Measurements from ENCODE around the gene BCL2L11. TPM values are rescaled to one million over a fixed set of nuclear protein-coding genes. Genes with fewer than 3 reads are reported as not detected.

BCL2L11 gene
- polyA plus RNA-seq, 4 donors, result 8.5 to 33.4 (median 10.5) TPM

DNA sequence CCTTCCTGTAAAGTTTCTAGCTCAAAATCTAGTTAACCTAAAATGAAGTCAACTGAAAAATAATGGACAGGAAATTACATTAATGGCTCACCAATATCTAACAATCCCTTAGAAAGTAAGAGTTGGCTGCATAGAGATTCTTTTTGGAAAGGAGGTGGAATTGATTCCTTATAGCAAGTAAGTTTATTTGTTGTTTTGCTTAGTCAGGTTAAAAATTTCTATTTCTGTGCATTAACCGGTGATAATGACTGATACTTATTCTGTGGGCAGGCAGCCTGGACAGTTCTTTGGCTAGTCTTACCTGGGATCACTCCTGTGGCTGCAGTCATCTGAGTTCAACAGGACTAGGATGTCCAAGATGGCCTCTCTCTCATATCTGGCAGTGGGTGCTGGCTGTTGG lies 6.9 kb upstream of the BCL2L11 start:
- Histone ChIP-seq H3K27me3 (ENCODE audit: control insufficient read depth in 3 of 3, insufficient read depth in 3 of 3, low read length in 3 of 3) (peaks cover 0 to 25% (median 12%) of the 10 kb centered on the region in 3 donors), H3K27ac (ENCODE audit: low read depth in 1 of 3, low read length in 2 of 3) (no peak overlapping the region), H3K9me3 (ENCODE audit: control insufficient read depth in 2 of 2, insufficient read depth in 1 of 2, low read depth in 1 of 2, low read length in 1 of 2) (no peaks in the 10 kb centered on the region), H3K4me1 (ENCODE audit: control insufficient read depth in 3 of 3, insufficient read depth in 2 of 3, low read depth in 1 of 3, low read length in 2 of 3) (peaks cover 0 to 22% (median 4%) of the 10 kb centered on the region in 3 donors), H3K36me3 (ENCODE audit: control insufficient read depth in 3 of 3, insufficient read depth in 2 of 3, low read depth in 1 of 3, low read length in 3 of 3) (no peaks in the 10 kb centered on the region), H3K4me3 (ENCODE audit: low read depth in 1 of 3, low read length in 3 of 3) (no peak overlapping the region)
- WGBS, 3 donors, result 93 to 99% (median 96%) methylated on average over 1 of the region's 1 CpG
- no peak for DNase-seq
- FAIRE-seq, result no peak

DNA sequence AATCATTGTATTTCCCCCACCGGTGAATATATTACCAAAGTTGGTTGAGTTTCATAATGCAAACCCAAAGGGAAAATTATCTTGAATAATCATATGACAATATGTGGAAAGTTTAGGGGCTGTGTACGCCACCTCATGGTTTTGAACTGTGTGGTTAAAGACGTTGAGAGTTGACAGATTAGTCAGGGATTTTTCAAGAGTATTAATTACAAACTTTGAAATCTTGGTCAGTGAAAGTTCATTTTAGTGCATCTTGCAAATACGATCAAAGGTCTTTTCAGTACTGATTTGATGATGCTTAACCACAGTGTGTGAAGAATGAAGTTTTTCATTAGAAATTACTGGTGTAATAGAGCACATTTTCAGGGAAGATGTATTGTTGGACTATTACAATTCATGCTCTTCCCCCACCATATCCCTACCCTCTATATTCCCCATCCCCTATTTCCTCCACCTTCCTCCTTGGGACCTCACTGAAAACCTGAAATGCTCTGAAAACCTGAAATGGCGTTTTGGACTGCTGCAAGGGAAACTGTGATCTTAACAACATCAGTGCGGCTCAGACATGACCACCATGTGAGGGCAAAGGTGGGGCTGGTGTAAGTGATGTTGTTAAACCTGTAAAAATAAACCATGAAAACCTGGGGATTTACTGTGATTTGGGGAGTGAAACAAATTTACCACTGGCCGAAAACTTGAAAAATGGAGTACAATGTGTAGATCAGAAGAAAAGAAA lies 4.5 kb upstream of the BCL2L11 start:
- WGBS, 3 donors, result 53 to 57% (median 54%) methylated on average over 7 of the region's 7 CpGs
- no peak overlapping the region for H3K27ac ChIP-seq (ENCODE audit: low read depth in 1 of 3, low read length in 2 of 3)
- H3K4me3 ChIP-seq (ENCODE audit: low read depth in 1 of 3, low read length in 3 of 3), result no peak overlapping the region
- peaks cover 0 to 40% (median 14%) of the 10 kb centered on the region in 3 donors for H3K27me3 ChIP-seq (ENCODE audit: control insufficient read depth in 3 of 3, insufficient read depth in 3 of 3, low read length in 3 of 3)
- H3K4me1 ChIP-seq (ENCODE audit: control insufficient read depth in 3 of 3, insufficient read depth in 2 of 3, low read depth in 1 of 3, low read length in 2 of 3), result peaks cover 0 to 37% (median 4%) of the 10 kb centered on the region in 3 donors
- H3K36me3 ChIP-seq (ENCODE audit: control insufficient read depth in 3 of 3, insufficient read depth in 2 of 3, low read depth in 1 of 3, low read length in 3 of 3), result no peaks in the 10 kb centered on the region
- FAIRE-seq (no peak), DNase-seq (peak in 1 of 2 donors; percentile 35)
- H3K9me3 ChIP-seq (ENCODE audit: control insufficient read depth in 2 of 2, insufficient read depth in 1 of 2, low read depth in 1 of 2, low read length in 1 of 2), result no peaks in the 10 kb centered on the region

DNA sequence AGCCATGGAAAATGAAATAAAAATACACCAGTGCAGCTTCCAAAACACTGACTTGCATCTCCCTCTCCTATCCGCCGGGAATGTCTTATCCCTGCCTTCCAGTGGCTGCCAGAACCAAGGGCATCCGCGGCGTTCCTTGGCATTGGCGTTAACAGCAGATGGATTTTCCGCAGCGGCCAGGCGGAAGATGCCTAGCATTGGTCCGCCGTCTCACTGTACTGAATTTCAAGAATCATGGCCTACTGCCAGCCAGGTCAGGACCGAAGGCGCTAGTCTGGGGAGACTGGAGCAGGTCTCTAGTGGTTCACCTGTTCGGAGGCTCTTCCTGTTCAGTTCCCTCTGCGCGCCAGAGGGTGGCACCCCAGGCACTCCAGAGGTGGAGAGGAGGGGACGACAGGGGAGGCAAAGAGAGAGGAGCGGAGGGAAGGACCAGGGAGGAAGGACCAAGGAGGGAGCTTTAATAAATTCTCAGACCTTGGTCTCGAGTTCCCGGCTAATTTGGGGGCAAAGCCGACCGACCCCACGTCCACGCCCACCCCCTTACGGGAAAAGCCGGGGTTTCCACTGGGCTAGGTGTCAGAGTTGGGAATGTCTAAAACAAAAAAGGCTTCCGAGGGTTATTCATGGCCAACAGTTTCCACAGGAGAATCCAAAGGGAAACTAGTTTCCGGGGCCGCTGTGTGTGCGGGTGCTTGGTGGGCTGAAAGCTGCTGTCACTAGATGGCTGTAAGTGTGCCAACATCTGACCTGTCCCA lies 3.7 kb upstream of the BCL2L11 start:
- Histone ChIP-seq H3K4me1 (ENCODE audit: control insufficient read depth in 3 of 3, insufficient read depth in 2 of 3, low read depth in 1 of 3, low read length in 2 of 3) (peaks cover 0 to 37% (median 4%) of the 10 kb centered on the region in 3 donors), H3K27ac (ENCODE audit: low read depth in 1 of 3, low read length in 2 of 3) (no peak overlapping the region), H3K27me3 (ENCODE audit: control insufficient read depth in 3 of 3, insufficient read depth in 3 of 3, low read length in 3 of 3) (peaks cover 0 to 40% (median 14%) of the 10 kb centered on the region in 3 donors), H3K4me3 (ENCODE audit: low read depth in 1 of 3, low read length in 3 of 3) (peak overlapping the region in 2 of 3 donors; percentile 66 to 81), H3K9me3 (ENCODE audit: control insufficient read depth in 2 of 2, insufficient read depth in 1 of 2, low read depth in 1 of 2, low read length in 1 of 2) (no peaks in the 10 kb centered on the region), H3K36me3 (ENCODE audit: control insufficient read depth in 3 of 3, insufficient read depth in 2 of 3, low read depth in 1 of 3, low read length in 3 of 3) (no peaks in the 10 kb centered on the region)
- FAIRE-seq (no peak), DNase-seq (peak; percentile 87 to 89)
- 4 to 6% (median 5%) methylated on average over 30 of the region's 30 CpGs for WGBS, 3 donors

- Histone ChIP-seq H3K36me3 (ENCODE audit: control insufficient read depth in 3 of 3, insufficient read depth in 2 of 3, low read depth in 1 of 3, low read length in 3 of 3) (no peaks in the 10 kb centered on the region), H3K4me3 (ENCODE audit: low read depth in 1 of 3, low read length in 3 of 3) (peak overlapping the region in 2 of 3 donors; percentile 66 to 81), H3K27ac (ENCODE audit: low read depth in 1 of 3, low read length in 2 of 3) (no peak overlapping the region), H3K27me3 (ENCODE audit: control insufficient read depth in 3 of 3, insufficient read depth in 3 of 3, low read length in 3 of 3) (peaks cover 0 to 40% (median 12%) of the 10 kb centered on the region in 3 donors), H3K9me3 (ENCODE audit: control insufficient read depth in 2 of 2, insufficient read depth in 1 of 2, low read depth in 1 of 2, low read length in 1 of 2) (no peaks in the 10 kb centered on the region), H3K4me1 (ENCODE audit: control insufficient read depth in 3 of 3, insufficient read depth in 2 of 3, low read depth in 1 of 3, low read length in 2 of 3) (peaks cover 0 to 37% (median 4%) of the 10 kb centered on the region in 3 donors)
- FAIRE-seq, result no peak
- WGBS, 3 donors, result 1 to 3% (median 2%) methylated on average over 64 of the region's 64 CpGs
- peak; percentile 52 to 65 for DNase-seq
These were observed 2.9 kb upstream of the BCL2L11 start for GRCh38 chr2:111117598-111118480.

- Histone ChIP-seq H3K27ac (ENCODE audit: low read depth in 1 of 3, low read length in 2 of 3) (no peak overlapping the region), H3K36me3 (ENCODE audit: control insufficient read depth in 3 of 3, insufficient read depth in 2 of 3, low read depth in 1 of 3, low read length in 3 of 3) (peaks cover 0 to under 1% (median 0%) of the 10 kb centered on the region in 3 donors), H3K4me1 (ENCODE audit: control insufficient read depth in 3 of 3, insufficient read depth in 2 of 3, low read depth in 1 of 3, low read length in 2 of 3) (peaks cover 0 to 38% (median 4%) of the 10 kb centered on the region in 3 donors), H3K27me3 (ENCODE audit: control insufficient read depth in 3 of 3, insufficient read depth in 3 of 3, low read length in 3 of 3) (peaks cover 0 to 40% (median 12%) of the 10 kb centered on the region in 3 donors), H3K9me3 (ENCODE audit: control insufficient read depth in 2 of 2, insufficient read depth in 1 of 2, low read depth in 1 of 2, low read length in 1 of 2) (no peaks in the 10 kb centered on the region), H3K4me3 (ENCODE audit: low read depth in 1 of 3, low read length in 3 of 3) (peak overlapping the region in 2 of 3 donors; percentile 66 to 81)
- FAIRE-seq (no peak), DNase-seq (peak; percentile 20 to 59)
- WGBS, 3 donors, result 7 to 13% (median 12%) methylated on average over 33 of the region's 33 CpGs
These were observed 2.2 kb upstream of the BCL2L11 start for GRCh38 chr2:111118481-111118980.

DNA sequence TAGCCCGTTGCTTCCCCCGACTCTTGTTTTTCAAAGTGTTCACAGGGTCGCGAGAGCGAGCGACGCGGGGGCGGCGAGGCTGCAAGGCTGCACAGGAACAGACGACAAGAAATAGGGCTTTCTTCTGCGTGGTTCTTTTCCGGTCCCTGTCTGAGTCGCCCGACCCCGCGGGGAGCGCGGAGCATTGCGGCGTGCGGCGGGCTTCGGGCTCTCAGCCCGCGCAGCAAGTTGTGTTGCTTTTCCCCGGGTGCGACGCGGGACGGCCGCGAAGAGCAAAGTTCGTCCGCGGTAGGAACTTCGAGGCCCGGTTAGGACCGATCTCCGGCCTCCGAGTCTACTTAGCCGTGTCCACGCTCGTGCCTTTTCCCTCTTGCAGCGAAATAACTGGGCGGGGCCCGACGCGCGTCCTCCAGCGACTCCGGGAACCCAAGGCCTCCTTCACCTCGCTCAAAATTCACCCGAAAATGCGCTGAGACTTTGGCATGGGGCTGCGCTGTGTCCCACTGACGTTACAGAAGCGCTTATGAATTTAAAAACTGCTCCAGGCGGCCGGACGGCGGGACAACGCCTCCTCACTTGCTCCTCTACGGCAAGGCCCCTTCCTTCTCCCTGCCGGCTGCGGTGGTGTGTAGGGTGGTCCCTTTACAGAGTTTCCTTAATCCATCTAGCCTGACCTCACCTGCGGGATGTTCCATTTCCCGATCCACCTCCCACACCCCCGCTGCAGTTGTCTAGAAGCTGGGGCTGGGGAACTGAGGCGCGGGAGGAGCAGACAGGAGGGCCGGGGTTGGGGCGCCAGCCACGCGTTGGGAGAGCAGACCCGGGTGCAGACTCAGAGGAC lies 1.5 kb upstream of the BCL2L11 start:
- no peaks in the 10 kb centered on the region for H3K9me3 ChIP-seq (ENCODE audit: control insufficient read depth in 2 of 2, insufficient read depth in 1 of 2, low read depth in 1 of 2, low read length in 1 of 2)
- H3K27ac ChIP-seq (ENCODE audit: low read depth in 1 of 3, low read length in 2 of 3), result peak overlapping the region in 1 of 3 donors; percentile 27
- FAIRE-seq (no peak), DNase-seq (peak; percentile 54 to 73)
- WGBS, 3 donors, result 3 to 7% (median 5%) methylated on average over 74 to 76 of the region's 76 CpGs
- peaks cover 0 to 7% (median 0%) of the 10 kb centered on the region in 3 donors for H3K36me3 ChIP-seq (ENCODE audit: control insufficient read depth in 3 of 3, insufficient read depth in 2 of 3, low read depth in 1 of 3, low read length in 3 of 3)
- peaks cover 0 to 44% (median 4%) of the 10 kb centered on the region in 3 donors for H3K4me1 ChIP-seq (ENCODE audit: control insufficient read depth in 3 of 3, insufficient read depth in 2 of 3, low read depth in 1 of 3, low read length in 2 of 3)
- H3K27me3 ChIP-seq (ENCODE audit: control insufficient read depth in 3 of 3, insufficient read depth in 3 of 3, low read length in 3 of 3), result peaks cover 0 to 40% (median 10%) of the 10 kb centered on the region in 3 donors
- H3K4me3 ChIP-seq (ENCODE audit: low read depth in 1 of 3, low read length in 3 of 3), result peak overlapping the region; percentile 35 to 81 (median 66)

- Histone ChIP-seq H3K36me3 (ENCODE audit: control insufficient read depth in 3 of 3, insufficient read depth in 2 of 3, low read depth in 1 of 3, low read length in 3 of 3) (peaks cover 1 to 10% (median 2%) of the 10 kb centered on the region in 3 donors), H3K4me1 (ENCODE audit: control insufficient read depth in 3 of 3, insufficient read depth in 2 of 3, low read depth in 1 of 3, low read length in 2 of 3) (peaks cover 0 to 46% (median 4%) of the 10 kb centered on the region in 3 donors), H3K9me3 (ENCODE audit: control insufficient read depth in 2 of 2, insufficient read depth in 1 of 2, low read depth in 1 of 2, low read length in 1 of 2) (no peaks in the 10 kb centered on the region), H3K27ac (ENCODE audit: low read depth in 1 of 3, low read length in 2 of 3) (peak overlapping the region; percentile 55 to 64 (median 56)), H3K4me3 (ENCODE audit: low read depth in 1 of 3, low read length in 3 of 3) (peak overlapping the region; percentile 48 to 81 (median 66)), H3K27me3 (ENCODE audit: control insufficient read depth in 3 of 3, insufficient read depth in 3 of 3, low read length in 3 of 3) (peaks cover 0 to 40% (median 10%) of the 10 kb centered on the region in 3 donors)
- FAIRE-seq (no peak), DNase-seq (no peak)
- 3 to 7% (median 5%) methylated on average over 27 of the region's 27 CpGs for WGBS, 3 donors
These were observed 877 bp upstream of the BCL2L11 start for GRCh38 chr2:111119822-111120252.

Data from small intestine (tissue), 7 donors.